GM12878 (cell line): ENCODE data around the gene CFAP74. TPM values are rescaled to one million over a fixed set of nuclear protein-coding genes. Genes with fewer than 3 reads are reported as not detected.

Experiments
- CHD1 ChIP-seq: IDR thresholded peaks from 2 replicates; pipeline ENCODE4 v1.6.1; 2012; ENCODE audit warnings: low read depth, low read length, improper control_type of control experiment
- HDAC6 ChIP-seq: fragments of 200-600 bp; sonication (generic); IDR thresholded peaks from one replicate; pipeline ENCODE4 v1.8.0; 2017; ENCODE audit warnings: antibody characterized with exemption; ENCODE audit not compliant: unreplicated experiment
- KAT2A ChIP-seq: conservative IDR thresholded peaks from 2 replicates; pipeline ENCODE4 v1.6.1; 2011; ENCODE audit warnings: low read depth, low read length; ENCODE audit not compliant: control insufficient read depth
- KLF5 ChIP-seq: fragments of 450-650 bp; IDR thresholded peaks from 2 replicates; pipeline ENCODE4 v1.6.1; 2014; ENCODE audit warnings: mild to moderate bottlenecking; ENCODE audit not compliant: partially characterized antibody
- NBN ChIP-seq: fragments of 450-650 bp; IDR thresholded peaks from 2 replicates; pipeline ENCODE4 v1.6.1; 2016
- NR2F1 ChIP-seq: fragments of 450-650 bp; conservative IDR thresholded peaks from 2 replicates; pipeline ENCODE4 v1.6.1; 2017; ENCODE audit warnings: mild to moderate bottlenecking
- RAD51 ChIP-seq: fragments of 450-650 bp; IDR thresholded peaks from 2 replicates; pipeline ENCODE4 v1.6.1; 2016; ENCODE audit warnings: moderate library complexity, mild to moderate bottlenecking, inconsistent platforms
- RBBP5 ChIP-seq: fragments of 200-600 bp; sonication (generic); conservative IDR thresholded peaks from 2 replicates; pipeline ENCODE4 v1.6.1; 2016
- STAT3 ChIP-seq: IDR thresholded peaks from 2 replicates; pipeline ENCODE4 v1.6.1; 2011; ENCODE audit warnings: low read depth, low read length, improper control_type of control experiment
- SUZ12 ChIP-seq: fragments of 200-600 bp; sonication (generic); IDR thresholded peaks from one replicate; pipeline ENCODE4 v1.6.1; 2018; ENCODE audit warnings: antibody characterized with exemption, mild to moderate bottlenecking; ENCODE audit not compliant: unreplicated experiment
- TAF1 ChIP-seq: IDR thresholded peaks from 2 replicates; pipeline ENCODE4 v1.6.1; 2011; ENCODE audit warnings: mild to moderate bottlenecking, low read depth, low read length, borderline replicate concordance
- polyA plus RNA-seq, 11 experiments: library from polyadenylated mRNA; depleted of rRNA in 4 of 11; unstranded in 6 of 11; stranded (reverse) in 5 of 11; fragments of >200 nt; fragmentation: Nextera tagmentation in 4 of 11; fragmentation: Illumina TruSeq in 1 of 11; extraction: Ambion mirVana in 4 of 11; extraction: Trizol in 1 of 11; gene quantifications; 1 replicate in 1 of 11; 2 replicates in 10 of 11; pipeline versions ENCODE4 v1.2.1 to v1.2.3, GENCODE V29; 2011 to 2016; ENCODE audit warnings: inconsistent platforms in 2 of 11, missing spikeins in 2 of 11, low read depth in 1 of 11
- total RNA-seq, 4 experiments: library from RNA; depleted of rRNA in 3 of 4; stranded (reverse); fragments of >200 nt in 3 of 4; fragmentation: Illumina TruSeq in 1 of 4; extraction: Trizol in 1 of 4; gene quantifications; 2 replicates each; pipeline versions ENCODE4 v1.2.1 to v1.2.3, GENCODE V29; 2013 to 2021
- TF ChIP-seq, protein P1 (sequence below): fragments of 450-650 bp; IDR thresholded peaks from 2 replicates; pipeline ENCODE4 v1.6.1; 2016; ENCODE audit warnings: mild to moderate bottlenecking, moderate library complexity, borderline replicate concordance
- TF ChIP-seq, protein P2 (sequence below): IDR thresholded peaks from 2 replicates; pipeline ENCODE4 v1.6.1; 2012; ENCODE audit warnings: low read depth, low read length, improper control_type of control experiment

Gene CFAP74
- total and polyA plus RNA-seq, 10 of the 15 experiments (the other 5 are each of a cell fraction or from before 2014, with no cell fraction given) = 0.01 TPM; not detected in 9

DNA sequence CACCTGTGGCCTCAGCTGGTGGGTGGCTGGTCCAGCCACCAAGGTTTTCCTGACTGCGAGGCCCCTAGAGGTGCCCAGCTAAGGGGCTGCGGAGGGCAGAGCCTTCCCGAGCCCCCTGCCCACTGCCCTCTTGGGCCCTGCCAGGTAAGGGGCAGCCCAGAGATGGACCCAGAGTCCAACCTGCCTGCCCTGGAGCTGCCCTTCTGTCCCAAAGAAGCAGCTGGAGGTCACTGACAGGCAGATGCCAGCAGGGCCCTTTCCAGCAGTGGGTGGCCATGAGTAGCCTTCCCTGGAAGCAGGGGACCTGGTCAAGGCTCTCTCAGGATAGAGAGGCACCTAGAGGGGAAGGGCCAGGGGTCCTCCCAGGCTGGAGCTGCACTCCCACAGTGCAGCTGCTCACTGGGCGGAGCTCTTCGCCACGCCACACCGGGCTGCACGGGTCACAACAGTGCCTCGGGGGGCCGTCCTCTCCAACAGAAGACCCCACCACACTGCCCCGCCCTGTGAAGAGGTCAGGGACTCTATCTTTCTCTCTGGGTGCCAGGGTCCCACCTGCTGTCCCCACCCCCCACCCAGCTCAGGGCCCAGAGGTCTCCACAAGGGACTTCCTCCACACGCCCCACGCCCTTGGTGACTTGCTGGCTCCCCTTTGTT is 101.8 kb downstream of the CFAP74 start (continued):
- TF ChIP-seq, protein P1, sequence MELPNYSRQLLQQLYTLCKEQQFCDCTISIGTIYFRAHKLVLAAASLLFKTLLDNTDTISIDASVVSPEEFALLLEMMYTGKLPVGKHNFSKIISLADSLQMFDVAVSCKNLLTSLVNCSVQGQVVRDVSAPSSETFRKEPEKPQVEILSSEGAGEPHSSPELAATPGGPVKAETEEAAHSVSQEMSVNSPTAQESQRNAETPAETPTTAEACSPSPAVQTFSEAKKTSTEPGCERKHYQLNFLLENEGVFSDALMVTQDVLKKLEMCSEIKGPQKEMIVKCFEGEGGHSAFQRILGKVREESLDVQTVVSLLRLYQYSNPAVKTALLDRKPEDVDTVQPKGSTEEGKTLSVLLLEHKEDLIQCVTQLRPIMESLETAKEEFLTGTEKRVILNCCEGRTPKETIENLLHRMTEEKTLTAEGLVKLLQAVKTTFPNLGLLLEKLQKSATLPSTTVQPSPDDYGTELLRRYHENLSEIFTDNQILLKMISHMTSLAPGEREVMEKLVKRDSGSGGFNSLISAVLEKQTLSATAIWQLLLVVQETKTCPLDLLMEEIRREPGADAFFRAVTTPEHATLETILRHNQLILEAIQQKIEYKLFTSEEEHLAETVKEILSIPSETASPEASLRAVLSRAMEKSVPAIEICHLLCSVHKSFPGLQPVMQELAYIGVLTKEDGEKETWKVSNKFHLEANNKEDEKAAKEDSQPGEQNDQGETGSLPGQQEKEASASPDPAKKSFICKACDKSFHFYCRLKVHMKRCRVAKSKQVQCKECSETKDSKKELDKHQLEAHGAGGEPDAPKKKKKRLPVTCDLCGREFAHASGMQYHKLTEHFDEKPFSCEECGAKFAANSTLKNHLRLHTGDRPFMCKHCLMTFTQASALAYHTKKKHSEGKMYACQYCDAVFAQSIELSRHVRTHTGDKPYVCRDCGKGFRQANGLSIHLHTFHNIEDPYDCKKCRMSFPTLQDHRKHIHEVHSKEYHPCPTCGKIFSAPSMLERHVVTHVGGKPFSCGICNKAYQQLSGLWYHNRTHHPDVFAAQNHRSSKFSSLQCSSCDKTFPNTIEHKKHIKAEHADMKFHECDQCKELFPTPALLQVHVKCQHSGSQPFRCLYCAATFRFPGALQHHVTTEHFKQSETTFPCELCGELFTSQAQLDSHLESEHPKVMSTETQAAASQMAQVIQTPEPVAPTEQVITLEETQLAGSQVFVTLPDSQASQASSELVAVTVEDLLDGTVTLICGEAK = no peak
- TF ChIP-seq RAD51 = no peak
- TF ChIP-seq NR2F1 = no peak
- TF ChIP-seq TAF1 = no peak
- TF ChIP-seq KLF5 = no peak
- TF ChIP-seq CHD1 = no peak
- TF ChIP-seq RBBP5 = no peak
- no peak for TF ChIP-seq KAT2A
- no peak for TF ChIP-seq SUZ12
- TF ChIP-seq, protein P2, sequence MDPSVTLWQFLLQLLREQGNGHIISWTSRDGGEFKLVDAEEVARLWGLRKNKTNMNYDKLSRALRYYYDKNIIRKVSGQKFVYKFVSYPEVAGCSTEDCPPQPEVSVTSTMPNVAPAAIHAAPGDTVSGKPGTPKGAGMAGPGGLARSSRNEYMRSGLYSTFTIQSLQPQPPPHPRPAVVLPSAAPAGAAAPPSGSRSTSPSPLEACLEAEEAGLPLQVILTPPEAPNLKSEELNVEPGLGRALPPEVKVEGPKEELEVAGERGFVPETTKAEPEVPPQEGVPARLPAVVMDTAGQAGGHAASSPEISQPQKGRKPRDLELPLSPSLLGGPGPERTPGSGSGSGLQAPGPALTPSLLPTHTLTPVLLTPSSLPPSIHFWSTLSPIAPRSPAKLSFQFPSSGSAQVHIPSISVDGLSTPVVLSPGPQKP = no peak
- no peak for TF ChIP-seq HDAC6
- no peak for TF ChIP-seq STAT3
- TF ChIP-seq NBN = no peak
